Activated T-cell treated with anti-CD3 and anti-CD28 coated beads for 24 hours (primary cell): ENCODE results near the gene NFIX.

Source experiments
- DNase-seq: peaks from one replicate; pipeline ENCODE4 v3.0.0-alpha.2; 2020; ENCODE audit warnings: low read depth

The NFIX gene

DNA sequence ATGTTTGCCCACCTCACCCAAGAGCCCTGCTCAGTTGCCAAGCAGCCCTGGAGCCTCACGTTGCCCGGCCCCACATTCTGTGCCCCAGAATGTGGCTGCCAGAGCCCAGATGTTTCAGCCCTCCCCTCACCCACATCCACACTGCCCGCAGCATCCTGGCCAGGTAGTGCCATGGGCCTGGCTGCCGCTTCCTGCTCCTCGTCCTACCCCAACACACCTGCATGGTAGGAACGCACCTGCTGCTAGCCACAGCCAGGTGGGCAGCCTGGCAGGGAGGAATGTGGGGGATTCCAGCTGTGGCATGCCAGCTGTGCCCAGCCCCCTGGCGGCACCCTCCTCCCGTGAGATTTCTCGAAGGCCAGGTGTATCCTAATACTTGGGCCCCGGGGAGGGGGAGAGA is 7.5 kb upstream of the NFIX start:
- DNase-seq, result no peak

DNA sequence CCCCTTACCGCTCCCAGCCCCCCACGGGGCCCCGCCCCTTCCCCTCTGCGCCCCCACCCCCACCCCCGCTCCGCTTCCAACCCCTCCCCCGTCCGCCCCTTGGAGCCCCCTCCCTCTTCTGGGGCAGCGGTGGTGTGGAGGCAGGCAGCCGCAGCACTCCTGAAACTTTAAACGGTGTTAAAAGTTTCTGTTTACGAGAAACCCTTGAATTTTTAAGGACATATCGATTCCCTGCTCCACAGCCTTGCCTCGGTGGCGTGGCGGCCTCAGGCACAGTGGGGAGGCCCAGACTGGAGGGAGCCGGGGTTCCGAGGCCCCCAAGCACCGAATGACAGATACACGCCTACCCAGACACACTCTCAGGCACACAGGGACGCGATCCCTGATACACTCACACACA is 4.8 kb upstream of the NFIX start:
- no peak for DNase-seq

DNA sequence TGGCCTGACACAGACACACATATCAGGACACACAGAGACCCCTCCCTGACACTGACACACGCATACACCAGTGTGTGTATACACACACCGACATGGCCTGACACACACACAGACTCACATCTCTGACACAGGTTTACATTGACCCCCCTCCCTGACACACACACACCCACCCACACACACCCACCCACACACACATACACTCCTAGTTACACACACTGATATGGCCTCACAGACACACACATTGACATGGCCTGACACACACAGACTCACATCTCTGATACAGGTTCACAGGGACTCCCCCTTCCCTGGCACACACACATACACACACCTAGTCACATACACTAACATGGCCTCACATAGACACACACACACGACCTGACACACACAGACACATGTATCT is 4.4 kb upstream of the NFIX start:
- DNase-seq, result no peak

DNA sequence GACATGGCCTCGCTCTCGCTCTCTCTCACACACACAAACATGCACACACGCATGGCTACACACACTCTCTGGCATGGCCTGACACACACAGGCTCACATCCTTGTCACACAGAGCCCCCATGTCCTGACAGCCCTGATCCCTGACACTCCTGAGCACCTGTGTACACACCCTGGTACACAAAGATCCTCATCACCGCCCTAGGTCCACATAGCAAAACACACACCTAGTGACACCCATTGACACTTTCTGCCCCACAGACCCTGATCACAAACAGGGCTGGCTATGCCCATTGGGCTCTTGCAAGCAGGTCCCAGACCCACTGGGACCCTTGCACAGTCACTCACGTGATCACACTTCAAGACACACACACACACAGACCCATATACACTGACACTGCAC is 4.0 kb upstream of the NFIX start:
- DNase-seq, result no peak

DNA sequence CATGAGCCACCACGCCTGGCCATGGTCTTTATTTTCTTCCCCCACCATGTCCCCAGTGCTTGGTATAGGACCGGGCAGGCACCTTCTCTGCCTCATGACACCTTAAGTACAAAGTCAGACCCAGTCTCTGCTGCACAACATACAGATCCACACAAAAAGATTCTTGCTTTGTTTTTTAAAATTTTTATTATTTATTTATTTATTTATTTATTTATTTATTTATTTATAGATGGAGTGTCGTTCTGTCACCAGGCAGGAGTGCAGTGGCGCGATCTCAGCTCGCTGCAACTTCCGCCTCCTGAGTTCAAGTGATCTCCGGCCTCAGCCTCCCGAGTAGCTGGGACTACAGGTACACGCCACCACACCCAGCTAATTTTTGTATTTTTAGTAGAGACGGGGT is 2.5 kb upstream of the NFIX start:
- no peak for DNase-seq

DNA sequence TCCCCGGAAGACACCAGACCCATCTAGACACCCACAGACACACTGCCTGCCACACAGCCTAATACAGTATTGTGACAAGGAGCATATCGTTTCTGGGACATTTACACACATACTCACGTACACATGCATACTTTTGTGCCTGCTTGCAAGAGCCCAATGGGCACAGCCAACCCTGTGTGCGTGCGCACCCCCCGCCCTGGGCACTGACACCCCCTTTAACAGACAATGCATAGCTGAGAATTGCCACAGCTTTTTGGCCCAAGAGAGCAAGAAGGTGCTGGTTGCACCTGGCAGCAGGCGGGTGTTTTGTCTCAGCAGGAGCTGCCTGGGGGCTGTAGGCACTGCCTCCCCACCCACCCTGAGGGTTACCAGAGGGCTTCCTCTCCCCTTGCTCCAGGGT is 1.7 kb upstream of the NFIX start:
- DNase-seq, result no peak

DNA sequence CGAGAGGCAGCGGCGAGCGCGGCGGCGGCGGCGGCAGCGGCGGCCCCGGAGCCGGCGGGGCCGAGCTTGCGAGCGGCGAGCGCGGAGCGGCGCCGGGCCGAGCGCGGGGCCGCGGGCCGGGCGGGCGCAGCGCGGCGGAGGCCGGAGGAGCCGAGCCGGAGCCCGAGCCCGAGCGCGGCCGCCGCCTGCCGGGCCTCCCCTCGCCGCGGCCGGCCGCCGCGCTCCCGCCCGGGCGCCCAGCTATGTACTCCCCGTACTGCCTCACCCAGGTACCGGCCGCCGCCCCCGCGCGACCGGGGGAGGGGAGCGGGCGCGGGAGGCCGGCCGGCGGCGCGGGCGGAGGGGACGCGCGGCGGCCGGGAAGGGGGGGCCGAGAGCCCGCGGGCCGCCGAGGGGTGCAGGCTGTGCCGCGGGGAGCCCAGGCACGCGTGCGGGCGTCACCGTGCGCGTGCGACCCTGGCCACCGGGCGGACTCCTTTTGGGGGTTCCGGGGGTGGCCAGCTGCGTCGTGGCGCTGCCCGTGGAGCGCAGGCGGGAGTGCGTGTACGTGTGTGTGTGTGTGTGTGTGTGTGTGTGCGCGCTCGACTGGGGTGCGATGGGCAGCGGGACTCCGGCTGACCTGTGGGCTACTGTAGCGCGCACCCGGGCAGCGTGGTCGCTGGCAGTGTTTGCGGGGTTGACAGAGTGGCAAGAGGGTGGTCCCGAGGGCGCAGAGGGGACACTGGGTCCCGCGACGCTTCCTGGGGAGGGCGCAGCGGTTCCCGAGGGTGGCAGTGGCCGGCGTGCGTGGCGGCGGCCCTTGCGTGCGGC is 526 bp downstream of the NFIX start:
- no peak for DNase-seq

DNA sequence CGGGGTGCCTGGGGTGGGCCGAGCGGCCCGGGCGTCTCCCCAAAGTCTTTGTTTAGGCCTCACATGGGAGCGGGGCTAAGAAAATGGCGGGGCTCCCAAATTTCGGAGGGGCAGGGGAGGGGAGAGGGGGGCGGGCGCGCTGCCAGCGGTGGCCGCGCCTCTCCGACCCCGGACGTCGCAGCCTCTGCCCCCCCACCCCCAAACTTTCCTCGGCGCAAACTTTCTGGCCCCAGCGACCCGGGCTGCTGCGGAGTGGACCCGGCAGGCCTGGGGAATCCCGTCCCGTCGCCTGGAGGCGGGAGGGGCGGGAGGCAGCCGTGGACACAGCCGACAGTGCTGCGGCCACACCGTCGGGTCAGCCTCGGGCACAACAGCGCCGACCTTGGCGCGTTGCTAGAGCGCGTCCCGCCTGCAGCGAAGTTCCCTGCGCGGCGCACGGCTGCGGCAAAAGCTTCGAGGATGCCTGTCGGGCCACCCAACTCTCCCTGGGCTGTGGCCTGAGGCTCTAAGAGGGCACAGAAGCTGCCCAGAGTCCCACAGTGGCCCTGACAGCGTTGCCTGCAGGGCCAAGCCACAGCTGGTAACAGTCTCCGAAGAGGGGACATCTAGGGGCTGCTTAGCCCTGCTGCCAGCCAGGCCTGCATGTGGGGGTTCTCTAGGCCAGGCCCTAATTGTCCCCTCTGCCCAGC is 1.3 kb downstream of the NFIX start:
- no peak for DNase-seq

DNA sequence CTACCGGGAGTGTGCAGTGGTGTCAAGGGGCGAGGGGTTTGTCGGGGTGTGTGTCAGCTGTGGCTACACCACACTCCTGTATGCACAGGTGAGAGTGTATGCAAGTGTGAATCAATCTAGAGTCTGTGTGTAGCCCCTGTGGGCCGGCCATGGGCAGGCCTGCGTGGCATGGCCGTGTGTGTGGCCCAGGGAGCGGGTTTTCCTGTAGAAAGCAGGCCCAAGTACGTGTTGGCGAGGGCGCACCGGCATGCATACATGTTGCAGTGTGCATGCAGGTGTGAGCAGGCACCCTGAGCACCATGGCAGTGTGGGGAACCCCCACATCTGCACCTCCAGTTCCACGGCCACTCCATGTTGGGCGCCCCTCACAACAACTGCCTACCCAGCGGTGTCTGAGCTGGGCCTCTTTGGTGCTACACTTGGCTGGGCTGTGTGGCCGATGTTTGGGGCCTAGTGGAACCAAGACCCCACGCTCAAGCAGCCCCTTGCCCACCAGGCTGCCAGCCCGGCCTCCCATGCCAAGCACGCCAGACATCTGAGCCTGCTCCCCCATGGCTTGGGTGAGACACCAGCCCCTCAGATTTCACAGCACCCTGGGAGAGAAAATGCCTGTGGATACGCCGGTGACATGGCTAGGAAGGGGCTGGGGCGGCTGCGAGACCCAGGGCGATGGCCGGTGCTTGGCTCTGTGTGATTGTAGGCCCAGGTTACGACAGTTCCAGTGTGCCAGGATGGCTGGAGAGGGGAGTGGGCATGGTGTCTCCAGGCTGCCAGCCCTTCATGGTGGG is 2.1 kb downstream of the NFIX start:
- no peak for DNase-seq

DNA sequence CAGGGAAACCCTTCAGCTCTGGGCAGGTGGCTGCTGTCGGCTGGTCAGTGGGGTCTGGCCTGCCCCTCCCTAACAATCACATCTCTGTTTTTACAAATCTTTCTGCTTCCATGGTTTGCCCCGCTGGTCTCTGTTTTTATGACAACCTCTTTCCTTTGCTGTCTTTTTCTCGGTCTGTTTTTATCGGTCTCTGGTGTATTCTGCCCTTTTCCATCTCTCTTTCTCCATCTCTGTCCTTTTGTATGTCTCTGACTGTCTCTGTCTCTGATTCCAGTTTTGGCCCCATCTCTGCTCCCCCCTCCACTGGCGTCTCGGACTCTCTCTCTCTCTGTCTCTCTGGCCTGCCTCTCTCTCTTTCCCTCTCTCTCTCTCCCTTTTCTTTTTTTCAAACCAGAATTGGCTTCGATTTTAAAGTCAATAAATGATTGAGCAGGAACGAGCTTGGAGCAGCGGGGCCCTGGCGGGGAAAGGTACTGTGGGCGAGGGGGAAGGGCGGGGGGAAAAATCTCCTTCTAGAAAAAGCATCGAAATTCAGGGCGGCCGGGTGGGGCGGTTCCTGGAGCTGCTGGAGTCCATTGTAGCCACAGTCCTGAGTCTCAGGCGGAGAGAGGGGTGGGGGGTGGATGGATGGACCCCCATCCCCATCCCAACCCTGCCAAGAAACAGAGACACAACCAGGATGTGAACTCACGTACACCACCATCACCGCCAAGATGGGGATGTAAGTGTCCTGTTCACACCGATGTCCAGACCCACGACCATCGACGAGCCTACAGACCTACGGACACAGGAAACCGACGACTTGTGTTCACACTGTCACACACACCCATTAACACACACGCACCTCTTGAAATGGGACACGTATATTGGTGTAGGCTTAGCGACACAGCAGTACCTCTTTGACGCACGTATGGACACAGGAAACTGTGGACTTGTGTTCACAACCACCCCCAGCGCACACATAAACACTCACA is 3.0 kb downstream of the NFIX start:
- DNase-seq, result no peak

DNA sequence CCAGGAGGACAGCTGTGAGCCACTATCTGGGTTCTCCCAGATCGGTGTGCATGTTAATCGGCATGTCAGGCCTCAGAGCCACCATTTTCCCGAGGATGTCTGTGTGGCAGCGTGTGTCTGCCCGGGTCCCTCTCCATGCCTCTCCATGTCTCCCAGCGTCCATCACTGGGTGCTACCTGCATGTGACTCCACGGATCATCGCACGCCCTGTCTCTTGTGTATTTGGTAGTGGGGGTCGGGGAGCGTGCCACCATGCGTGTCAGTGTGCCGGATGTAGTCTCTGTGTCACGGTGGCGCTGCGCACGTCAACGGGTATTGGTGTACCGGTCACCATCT is 5.9 kb downstream of the NFIX start:
- DNase-seq, result no peak

DNA sequence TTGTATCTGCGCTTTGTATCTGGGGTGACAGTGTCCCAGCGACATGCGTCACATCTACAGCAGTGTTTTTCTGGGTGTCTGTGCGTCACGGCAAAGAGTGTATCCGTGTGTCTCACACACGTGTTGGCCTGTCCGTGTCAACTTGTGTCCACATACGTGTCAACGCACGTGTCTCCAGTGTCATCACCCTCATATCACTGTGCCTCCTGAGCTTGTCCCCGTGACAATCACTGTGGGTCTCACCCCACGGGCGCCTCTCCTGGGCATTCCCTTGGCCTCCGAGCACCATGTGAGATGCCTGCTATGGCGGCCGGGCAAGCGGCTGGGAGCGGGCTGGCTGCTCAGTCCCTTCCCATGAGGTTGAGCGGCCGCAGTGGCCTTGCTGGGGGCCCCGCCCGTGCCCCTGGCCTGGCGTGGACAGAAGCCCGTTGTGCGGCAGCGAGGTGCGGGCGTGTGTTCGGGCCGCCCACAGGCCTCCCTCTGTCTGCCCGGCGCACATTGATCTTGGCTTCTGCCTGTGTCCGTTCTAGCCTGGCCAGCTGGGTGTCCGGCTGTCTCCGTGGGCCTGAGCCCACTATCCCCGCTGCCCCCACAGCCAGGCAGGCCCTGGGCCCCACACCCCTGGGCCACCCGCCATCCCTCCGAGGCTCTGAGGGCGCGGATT is 6.4 kb downstream of the NFIX start:
- DNase-seq, result no peak

DNA sequence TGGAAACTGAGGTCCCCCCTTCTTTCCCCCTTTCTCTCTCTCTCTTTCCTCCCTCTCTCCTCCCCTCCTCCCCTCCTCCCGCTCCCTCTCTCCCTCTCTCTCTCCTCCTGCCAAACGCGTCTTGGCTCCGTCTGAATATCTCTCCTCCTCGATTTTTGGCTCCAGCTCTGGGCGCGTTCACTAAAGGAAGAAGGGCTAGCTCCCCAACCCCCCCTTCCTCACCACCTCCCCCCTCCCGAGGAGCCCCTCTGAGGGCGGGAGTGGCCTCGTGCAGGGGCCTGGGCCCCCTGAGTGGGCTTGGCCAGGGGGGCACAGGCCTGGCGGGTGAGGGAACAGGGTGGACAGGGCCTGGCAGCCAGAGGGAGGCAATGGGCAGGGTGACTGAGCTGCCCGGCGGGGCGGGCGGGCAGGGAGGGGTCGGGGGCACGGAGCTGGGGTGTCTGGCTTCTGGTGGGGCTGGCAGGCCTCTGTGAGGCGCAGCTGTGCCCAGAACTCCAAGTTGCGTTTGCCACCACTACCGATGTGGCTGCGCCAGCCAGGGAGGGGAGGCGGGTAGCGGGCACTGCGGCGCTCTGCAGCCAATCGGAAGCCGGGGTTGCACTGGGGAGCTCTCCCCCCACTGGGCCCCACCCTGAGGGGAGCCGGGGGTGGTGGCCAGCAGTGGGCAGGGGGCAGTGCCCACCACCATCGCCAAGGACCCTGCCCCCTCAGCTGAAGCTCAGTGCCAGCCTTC is 7.1 kb downstream of the NFIX start:
- DNase-seq, result no peak

DNA sequence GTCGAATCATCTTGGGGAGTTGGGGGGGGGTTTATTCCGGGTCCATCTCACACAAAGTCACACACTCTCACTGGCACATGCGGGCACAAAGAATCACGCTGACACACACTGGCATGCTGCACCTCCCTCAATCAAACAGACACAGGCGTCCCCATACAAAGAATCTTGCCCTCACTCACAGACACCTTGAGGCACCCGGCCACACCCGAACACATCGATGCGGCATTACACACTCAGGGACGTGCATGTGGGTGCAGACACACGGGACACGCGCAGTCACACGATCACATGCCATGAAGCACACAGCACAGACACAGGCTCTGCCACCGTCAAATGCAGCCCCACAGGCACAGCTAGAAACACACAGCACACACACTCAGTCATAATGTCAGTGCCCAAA is 7.8 kb downstream of the NFIX start:
- DNase-seq, result no peak

DNA sequence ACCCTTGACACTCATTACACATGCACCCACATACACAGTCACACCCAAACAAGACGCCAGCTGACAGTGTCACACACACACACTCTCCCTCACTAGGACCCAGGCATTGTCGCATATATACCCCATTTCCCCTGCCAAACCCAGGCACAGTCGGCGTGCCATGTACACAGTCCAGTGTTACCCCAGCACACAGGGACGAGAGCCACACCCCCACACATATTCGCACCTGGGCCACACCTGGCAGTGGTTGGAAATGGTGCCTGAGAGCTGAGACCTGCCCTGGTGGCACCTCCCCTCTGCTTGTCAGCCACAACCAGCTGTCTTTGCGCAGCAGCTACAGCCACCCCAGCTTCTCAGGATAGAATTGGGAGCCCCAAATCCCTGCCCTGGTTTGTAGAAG is 9.0 kb downstream of the NFIX start:
- DNase-seq, result no peak

DNA sequence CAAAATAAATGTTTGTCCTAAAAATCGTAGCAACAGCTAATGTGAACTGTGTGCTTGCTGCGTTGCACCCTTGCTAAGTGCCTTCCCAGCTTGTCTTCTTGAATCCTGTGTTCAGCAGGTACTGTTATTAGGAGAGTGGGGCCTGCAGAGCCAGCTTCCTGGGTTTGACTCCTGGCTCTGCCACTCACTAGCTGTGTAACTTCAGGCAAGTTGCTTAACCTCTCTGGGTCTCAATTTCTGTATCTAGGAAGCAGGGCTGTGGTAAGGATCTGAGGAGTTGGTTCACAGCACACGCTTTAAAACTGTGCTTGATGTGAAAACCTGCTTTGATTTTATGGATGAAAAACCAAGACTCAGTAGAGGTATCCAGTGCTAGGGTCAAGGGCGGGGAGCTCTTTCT is 10.0 kb downstream of the NFIX start:
- no peak for DNase-seq

DNA sequence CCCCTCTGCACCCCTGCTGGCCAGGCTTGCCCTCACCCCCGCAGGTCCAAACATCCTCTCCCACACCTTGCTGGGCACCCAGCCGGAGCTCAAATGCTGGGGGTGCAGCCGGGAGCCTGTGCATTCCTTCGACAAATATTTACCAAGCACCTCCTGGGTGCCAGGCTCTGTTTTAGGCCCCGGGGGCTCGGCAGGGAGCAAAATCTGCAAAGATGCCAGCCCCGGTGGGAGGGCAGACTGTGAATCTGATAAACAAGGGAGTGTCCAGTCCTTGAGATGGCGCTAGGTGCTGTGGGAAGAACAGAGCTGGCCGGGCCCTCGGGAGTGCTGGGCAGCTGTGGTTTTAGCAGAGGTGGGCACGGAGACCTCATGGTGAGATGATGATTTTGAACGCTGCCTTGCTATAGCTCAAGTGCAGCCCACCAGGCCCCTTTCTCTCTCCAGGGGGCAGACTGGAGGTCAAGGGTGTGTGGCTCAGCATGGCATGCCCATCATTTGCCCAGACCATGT is 10.6 kb downstream of the NFIX start:
- no peak for DNase-seq

DNA sequence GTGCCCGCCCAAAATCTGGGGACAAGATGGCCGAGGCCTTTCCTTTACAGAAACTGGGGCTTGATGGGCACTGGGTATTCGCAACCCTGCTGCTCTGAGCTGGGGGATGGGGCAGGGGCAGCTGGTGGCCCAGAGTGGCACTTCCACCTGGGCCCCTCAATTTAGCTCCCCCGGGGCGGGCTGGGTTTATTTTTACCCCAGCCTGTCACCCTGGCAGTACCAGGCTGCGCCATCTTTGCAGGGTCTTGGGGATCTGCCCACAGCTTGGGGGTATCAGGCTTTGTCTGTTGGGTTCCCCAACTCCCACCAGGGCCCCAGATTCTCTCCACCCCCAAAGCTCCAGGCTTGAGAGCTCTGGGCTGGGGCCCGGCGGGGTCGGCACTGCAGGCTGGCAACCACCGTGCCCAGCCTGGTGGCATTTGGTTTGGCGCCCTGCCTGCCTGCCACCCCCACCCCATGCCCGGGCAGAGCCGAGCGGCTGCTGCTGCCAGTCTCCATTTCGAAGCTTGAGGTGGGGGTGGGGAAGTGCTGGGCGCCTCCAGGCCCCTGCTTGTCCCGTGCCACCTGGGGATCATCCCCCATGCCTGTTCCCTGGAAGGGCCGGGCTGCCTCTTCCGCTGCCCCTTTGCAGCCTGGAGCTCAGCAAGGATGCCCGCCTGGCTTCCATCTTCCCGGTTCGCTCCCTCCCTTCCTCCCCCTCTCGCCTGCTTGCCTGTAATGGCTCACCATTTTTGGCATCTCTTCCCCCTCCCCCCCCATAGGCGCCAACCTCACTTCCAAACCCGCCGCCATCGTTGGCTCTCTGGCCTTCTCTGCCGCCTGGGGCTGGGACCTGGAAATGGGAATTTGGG is 11.4 kb downstream of the NFIX start:
- DNase-seq, result no peak

DNA sequence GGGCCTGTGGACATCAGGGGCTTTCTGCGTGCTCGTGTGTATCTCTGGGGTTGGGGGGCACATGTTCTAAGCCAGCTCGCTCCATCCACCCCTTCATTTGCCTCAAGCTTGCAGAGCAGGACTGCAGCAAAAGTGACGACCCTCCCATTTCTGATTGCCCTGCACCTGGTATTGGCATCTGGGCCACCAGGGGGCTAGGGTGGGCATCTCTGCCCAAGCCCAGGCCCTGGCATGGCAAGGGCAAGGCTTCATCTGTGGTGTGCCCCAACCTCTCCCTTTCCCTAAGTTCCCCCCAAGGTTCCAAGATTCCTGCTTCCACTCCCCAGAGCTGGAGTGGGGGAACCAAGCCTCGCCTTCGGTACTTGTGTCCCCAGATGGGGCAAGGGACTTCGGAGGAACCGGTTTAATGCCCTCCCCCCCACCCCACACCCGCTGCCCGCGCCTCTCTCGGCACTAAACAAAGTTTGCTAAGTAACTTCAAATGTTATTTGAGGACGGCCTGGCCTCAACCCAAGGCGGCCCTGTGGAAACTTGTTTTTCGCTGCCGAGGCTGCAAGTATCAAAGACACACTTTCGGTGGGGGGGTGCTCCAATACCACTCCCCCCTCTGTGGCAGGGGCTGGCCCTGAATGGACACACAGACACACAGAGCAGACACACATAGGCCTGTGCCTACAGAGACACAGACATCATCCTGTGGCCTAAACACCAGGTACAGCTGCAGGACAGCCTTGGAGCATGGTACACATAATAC is 12.2 kb downstream of the NFIX start:
- no peak for DNase-seq
